Stomach (tissue), 9 donors: ENCODE data around the gene EVL. TPM values are rescaled to one million over a fixed set of nuclear protein-coding genes. Genes with fewer than 3 reads are reported as not detected.
"Not testable (repeated sequence)": the region's sequence is repeated elsewhere in the genome, so short reads cannot be mapped to it uniquely, and the experiment has no call there.

ENCODE experiments used
- DNase-seq, 2 donors: peaks; one replicate each; pipeline versions ENCODE4 v3.0.0 to v3.0.0-alpha.2; 2013 to 2019
- H3K27ac ChIP-seq, 5 donors: fragments of 200-600 bp in 4 of 5; sonication (generic) in 4 of 5; one replicate each; pipeline ENCODE4 v1.5.1; 2013 to 2019; ENCODE audit warnings: mild to moderate bottlenecking in 1 of 5, moderate library complexity in 1 of 5
- H3K27me3 ChIP-seq, 3 donors: fragments of 200-600 bp; sonication (generic); one replicate each; pipeline ENCODE4 v1.5.1; 2017 to 2019; ENCODE audit warnings: mixed run types in 1 of 3
- H3K36me3 ChIP-seq, 4 donors: fragments of 200-600 bp; sonication (generic); 1 replicate in 3 of 4; 2 replicates in 1 of 4; pipeline ENCODE4 v1.5.1; 2016 to 2019
- H3K4me1 ChIP-seq, 4 donors: fragments of 200-600 bp; sonication (generic); one replicate each; pipeline ENCODE4 v1.5.1; 2016 to 2019
- H3K4me3 ChIP-seq, 4 donors: fragments of 200-600 bp; sonication (generic) in 3 of 4; one replicate each; pipeline ENCODE4 v1.5.1; 2016 to 2019; ENCODE audit warnings: mild to moderate bottlenecking in 1 of 4
- H3K9me3 ChIP-seq, 4 donors: fragments of 200-600 bp; sonication (generic); one replicate each; pipeline ENCODE4 v1.5.1; 2016 to 2019
- CTCF ChIP-seq, 7 experiments: fragments of 450-650 bp in 4 of 7; fragments of 200-600 bp in 3 of 7; sonication (generic) in 3 of 7; IDR thresholded peaks; one replicate each; pipeline ENCODE4 v1.5.1; 2016 to 2019; ENCODE audit warnings: antibody characterized with exemption in 7 of 7, control low read depth in 2 of 7, mild to moderate bottlenecking in 1 of 7
- EP300 ChIP-seq: sonication (generic); formaldehyde crosslinking; IDR thresholded peaks from one replicate; pipeline ENCODE4 v1.6.1; 2017; ENCODE audit warnings: antibody characterized with exemption
- POLR2A ChIP-seq, 4 donors: fragments of 450-650 bp; IDR thresholded peaks; one replicate each; pipeline ENCODE4 v1.6.1; 2016; ENCODE audit warnings: antibody characterized with exemption in 4 of 4, control low read depth in 2 of 4, mild to moderate bottlenecking in 1 of 4, moderate library complexity in 1 of 4
- POLR2AphosphoS5 ChIP-seq, 3 donors: sonication (generic); formaldehyde crosslinking; IDR thresholded peaks; one replicate each; pipeline ENCODE4 v1.6.1; 2016; ENCODE audit warnings: antibody characterized with exemption in 3 of 3
- WGBS, 5 donors: extraction: QIAGEN DNeasy Blood & Tissue Kit in 3 of 5; methylation state at CpG; one replicate each; pipeline versions ENCODE4 v1.1.5 to v1.1.7; 2013 to 2018; 5-methylcytosine and 5-hydroxymethylcytosine counted together
- intact Hi-C: fragments of 100-400 bp; cut with DNase I; formaldehyde crosslinking; loops from one replicate; pipeline ENCODE4 v1.15.1; 2023; ENCODE audit warnings: low total_unique reads
- polyA plus RNA-seq, 3 donors: library from polyadenylated mRNA; stranded (reverse); fragments of 200-250 nt; gene quantifications; one replicate each; pipeline ENCODE4 v1.2.3, GENCODE V29; 2013
- total RNA-seq, 5 donors: library from RNA; depleted of rRNA; stranded (reverse); fragments of >200 nt; gene quantifications; one replicate each; pipeline versions ENCODE4 v1.1.0 to v1.2.3, GENCODE V29; 2014 to 2016
- donor health status: healthy with polysubstance abuse.
- donor health status: Bipolar disorder and iron deficiency.
- donor health status: healthy.

EVL gene
- total and polyA plus RNA-seq, 8 donors, result 23.3 to 111 (median 39.7) TPM

DNA sequence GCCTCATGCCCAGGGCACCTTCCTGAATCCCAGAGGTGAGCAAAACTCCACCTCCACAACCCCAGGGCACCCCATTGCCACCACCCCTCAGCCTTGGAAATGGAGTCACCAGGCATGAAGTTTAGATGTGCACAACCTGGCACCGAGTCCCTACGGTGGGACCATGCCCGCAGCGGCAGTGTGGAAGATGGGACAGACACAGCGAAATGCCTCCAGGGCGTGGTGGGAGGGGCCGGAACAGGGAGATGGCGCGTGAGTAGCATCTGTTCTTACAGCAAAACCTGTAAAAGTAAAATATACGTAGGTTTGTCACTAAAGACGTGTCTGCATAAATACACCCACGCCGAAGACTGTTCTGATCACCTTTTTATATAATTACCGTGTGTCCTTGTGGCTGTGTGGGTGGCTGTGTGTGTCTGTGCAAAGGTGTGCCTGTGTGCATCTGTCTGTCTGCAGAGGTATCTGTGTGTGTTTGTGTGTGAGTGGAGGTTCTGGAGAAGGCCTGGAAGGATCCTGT, 111.6 kb downstream of the EVL start:
- Histone ChIP-seq H3K27me3 (peaks cover 0 to 11% (median 0%) of the 10 kb centered on the region in 3 donors), H3K4me3 (no peak overlapping the region), H3K27ac (no peak overlapping the region), H3K9me3 (no peaks in the 10 kb centered on the region), H3K4me1 (no peaks in the 10 kb centered on the region), H3K36me3 (no peaks in the 10 kb centered on the region)
- no peak for TF ChIP-seq POLR2A (IDR thresholded peaks at IDR 0.05)
- no peak for TF ChIP-seq EP300
- TF ChIP-seq CTCF (IDR thresholded peaks at IDR 0.05), result no peak
- TF ChIP-seq POLR2AphosphoS5 (IDR thresholded peaks at IDR 0.05), result no peak
- DNase-seq, result no peak
- intact Hi-C loops, result no loop called here
- 89 to 96% (median 92%) methylated on average over 11 to 14 of the region's 14 CpGs for whole genome bisulfite sequencing, 5 donors

DNA sequence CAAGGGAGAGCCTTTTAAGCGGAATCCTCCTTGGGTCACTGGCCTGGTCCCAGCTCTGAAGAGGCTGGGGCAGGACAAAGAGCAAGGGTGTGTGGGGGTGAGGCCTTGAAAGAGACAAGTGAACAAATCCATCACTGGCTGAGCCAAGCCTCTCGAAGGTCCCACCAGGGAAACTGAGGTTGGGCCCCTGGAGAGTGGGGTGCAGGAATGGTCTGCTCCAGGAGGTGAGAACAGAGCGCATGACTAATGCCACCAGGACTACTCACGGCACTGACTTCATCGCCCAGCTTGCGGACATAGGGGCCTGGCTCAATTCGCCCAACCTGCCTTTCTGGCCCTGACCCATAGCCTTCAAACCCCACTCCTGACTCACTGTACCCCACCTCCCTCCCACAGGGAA, 113.5 kb downstream of the EVL start:
- no peak for DNase-seq

DNA sequence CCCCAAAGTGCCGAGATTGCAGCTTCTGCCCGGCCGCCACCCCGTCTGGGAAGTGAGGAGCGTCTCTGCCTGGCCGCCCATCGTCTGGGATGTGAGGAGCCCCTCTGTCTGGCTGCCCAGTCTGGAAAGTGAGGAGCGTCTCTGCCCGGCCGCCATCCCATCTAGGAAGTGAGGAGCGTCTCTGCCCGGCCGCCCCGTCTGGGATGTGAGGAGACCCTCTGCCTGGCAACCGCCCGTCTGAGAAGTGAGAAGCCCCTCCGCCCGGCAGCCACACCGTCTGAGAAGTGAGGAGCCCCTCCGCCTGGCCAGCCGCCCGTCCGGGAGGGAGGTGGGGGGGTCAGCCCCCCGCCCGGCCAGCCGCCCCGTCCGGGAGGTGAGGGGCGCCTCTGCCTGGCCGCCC, 115.4 kb downstream of the EVL start:
- H3K9me3 ChIP-seq, DNase-seq, H3K27me3 ChIP-seq, intact Hi-C loops, H3K36me3 ChIP-seq, H3K4me1 ChIP-seq, H3K4me3 ChIP-seq, H3K27ac ChIP-seq: not testable (repeated sequence)
- WGBS, 5 donors, result 94 to 100% (median 95%) methylated on average over 7 to 28 of the region's 30 CpGs

More for the DNA sequence above, 113.5 kb downstream of the EVL start:
- no peaks in the 10 kb centered on the region for H3K36me3 ChIP-seq
- intact Hi-C loops, result no loop called here
- H3K4me1 ChIP-seq, result no peaks in the 10 kb centered on the region
- no peaks in the 10 kb centered on the region for H3K9me3 ChIP-seq
- no peak overlapping the region for H3K4me3 ChIP-seq
- no peak for TF ChIP-seq CTCF (IDR thresholded peaks at IDR 0.05)
- no peak for TF ChIP-seq POLR2A (IDR thresholded peaks at IDR 0.05)
- TF ChIP-seq EP300, result no peak
- TF ChIP-seq POLR2AphosphoS5 (IDR thresholded peaks at IDR 0.05), result no peak
- 95 to 99% (median 98%) methylated on average over 7 of the region's 7 CpGs for WGBS, 5 donors
- no peaks in the 10 kb centered on the region for H3K27me3 ChIP-seq
- no peak overlapping the region for H3K27ac ChIP-seq

- H3K4me3 ChIP-seq, intact Hi-C loops, DNase-seq, H3K36me3 ChIP-seq, H3K9me3 ChIP-seq, H3K4me1 ChIP-seq, H3K27ac ChIP-seq, H3K27me3 ChIP-seq: not testable (repeated sequence)
- WGBS, 5 donors, result 66 to 90% (median 68%) methylated on average over 2 to 4 of the region's 4 CpGs
These were observed 116.8 kb downstream of the EVL start for GRCh38 chr14:100181876-100182551.

- intact Hi-C loops, result no loop called here
- Histone ChIP-seq H3K4me1 (peaks cover 15 to 27% (median 21%) of the 10 kb centered on the region in 4 donors), H3K9me3 (no peaks in the 10 kb centered on the region), H3K27me3 (no peaks in the 10 kb centered on the region), H3K27ac (peak overlapping the region; percentile 60 to 83 (median 70)), H3K4me3 (no peak overlapping the region), H3K36me3 (no peaks in the 10 kb centered on the region)
- 34 to 62% (median 40%) methylated on average over 12 of the region's 12 CpGs for WGBS, 5 donors
- DNase-seq, result peak; percentile 65 to 79
- TF ChIP-seq CTCF (IDR thresholded peaks at IDR 0.05), result no peak
These were observed 122.1 kb downstream of the EVL start for GRCh38 chr14:100187247-100187833.
